Measurements from ENCODE around the gene AMIGO1.

AMIGO1 gene

GRCh38 chr1:109532365-109533136 lies 23.0 kb upstream of the AMIGO1 start:
- peak; percentile 86 to 93 (median 92) for DNase-seq

DNA sequence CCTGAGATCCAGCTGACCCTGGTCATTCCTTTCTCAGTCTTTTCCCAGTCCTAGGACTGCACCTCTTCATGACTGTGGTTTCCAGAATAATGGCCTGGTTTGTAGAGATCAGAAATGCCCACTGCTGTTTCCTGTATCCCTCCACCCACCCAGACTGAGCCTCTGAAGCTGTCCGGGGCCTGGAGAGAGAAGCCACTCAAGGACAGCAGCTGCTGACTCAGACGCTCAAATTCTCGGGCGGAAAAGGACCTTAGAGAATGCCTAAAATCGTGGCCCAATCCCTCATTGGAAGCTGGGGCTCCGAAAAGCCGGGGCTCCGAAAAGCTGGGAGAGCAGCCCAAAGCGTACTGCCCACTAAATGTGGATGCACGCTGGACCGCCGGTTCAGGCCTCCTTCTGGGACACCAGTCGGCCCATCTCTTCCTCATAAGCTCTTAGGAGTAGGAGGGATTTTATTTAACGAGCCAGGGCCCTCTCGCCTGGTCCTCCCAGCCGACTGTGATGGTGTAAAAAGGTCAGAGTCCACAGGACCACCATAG lies 22.4 kb upstream of the AMIGO1 start:
- no peak for DNase-seq

- DNase-seq, result no peak
These were observed 21.9 kb upstream of the AMIGO1 start for GRCh38 chr1:109531380-109531779.

DNA sequence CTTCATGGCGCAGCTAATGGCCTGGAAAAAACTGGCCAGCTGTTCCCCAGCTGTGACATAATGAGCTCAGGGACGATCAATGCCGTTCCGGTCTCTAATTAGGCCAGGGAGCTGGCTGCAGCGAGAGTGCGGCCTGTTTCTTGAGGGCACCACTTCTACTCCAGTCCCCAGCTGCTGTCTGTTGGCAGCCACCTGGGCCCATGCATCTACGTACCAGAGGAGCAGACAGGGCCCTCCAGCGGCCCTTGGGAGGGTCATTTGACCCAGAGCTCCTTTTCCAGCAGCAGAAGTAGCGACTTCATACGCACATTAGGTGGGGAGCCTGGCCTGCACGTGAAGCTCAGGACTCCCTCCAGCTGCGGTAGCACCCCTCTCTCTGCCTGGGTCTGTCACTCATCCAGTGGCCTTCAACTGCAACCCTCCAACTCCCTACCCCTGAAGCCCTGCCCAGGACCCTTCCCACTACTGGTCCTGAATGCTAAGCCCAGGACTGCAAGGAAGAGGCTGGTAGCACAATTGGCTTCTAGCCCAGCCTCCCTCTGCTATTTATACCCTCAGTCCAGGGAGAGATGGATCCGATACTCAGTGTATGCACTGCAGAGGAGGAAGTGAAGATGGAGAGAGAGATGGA lies 21.0 kb upstream of the AMIGO1 start:
- DNase-seq, result no peak

GRCh38 chr1:109529881-109530456 lies 20.4 kb upstream of the AMIGO1 start:
- DNase-seq, result no peak

DNA sequence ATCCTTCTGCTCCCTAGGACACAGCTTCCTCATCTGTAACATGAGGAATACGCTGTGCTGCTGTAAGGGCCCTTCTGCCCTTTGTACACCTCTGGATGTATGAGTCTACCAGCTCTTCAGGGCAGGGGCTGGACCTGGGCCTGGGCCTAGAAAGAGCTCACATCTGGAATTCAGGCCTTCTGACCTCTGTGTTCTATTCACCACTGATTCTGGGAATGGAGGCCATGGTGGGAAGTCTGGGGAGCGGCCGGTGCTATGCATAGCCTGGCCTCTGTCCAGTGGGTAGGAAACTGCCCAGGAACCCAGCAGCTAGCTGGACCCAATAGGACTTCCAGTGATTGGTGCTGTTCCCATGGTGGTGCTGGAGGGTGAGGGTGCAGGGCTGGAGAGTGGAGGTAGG lies 19.2 kb upstream of the AMIGO1 start:
- DNase-seq, result no peak

DNA sequence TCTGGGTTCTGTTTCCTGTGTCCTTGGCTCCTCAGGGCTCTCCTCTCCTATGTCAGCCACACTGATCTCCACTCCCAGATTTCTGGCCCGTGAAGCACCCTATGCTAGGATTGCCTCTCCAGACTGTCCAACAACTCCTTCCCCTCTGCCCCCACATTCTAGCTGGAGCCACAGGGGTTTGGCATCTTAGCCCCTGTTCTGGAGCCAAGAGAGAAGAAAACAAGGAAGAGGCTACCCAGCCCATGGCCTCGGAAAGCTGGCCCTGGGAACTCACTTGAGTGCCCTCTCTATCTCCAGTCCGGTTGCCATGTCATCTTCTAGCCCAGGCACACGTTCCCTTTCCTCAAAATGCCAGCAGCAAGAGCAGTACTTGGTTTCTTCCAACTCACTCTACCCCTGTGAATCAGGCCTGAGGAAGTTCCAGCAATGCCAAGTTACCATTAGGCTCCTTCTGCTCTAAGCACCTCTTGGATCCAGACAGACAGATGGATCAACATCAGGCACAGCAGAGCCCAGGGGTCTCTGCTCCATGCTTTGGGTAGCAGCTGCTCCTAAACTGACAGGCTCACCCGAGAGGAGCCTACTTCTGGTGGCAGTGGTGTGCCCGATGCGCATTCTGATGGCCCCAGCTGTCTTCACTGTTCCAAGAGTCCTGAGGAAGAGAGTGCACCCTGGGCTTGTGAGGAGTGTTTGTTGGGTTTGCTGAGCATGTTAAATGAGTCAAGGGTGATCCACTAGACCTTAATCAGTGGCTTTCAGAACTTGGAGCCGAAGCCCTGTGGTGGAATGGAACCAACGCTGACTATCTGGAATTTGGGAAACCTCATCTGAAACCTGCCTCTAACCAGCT lies 18.5 kb upstream of the AMIGO1 start:
- no peak for DNase-seq

GRCh38 chr1:109527098-109527811 lies 17.7 kb upstream of the AMIGO1 start:
- no peak for DNase-seq

GRCh38 chr1:109523706-109524105 lies 14.2 kb upstream of the AMIGO1 start:
- DNase-seq, result no peak

GRCh38 chr1:109522026-109522425 lies 12.5 kb upstream of the AMIGO1 start:
- DNase-seq, result no peak

GRCh38 chr1:109521002-109521951 lies 11.8 kb upstream of the AMIGO1 start:
- DNase-seq, result no peak

- DNase-seq, result no peak
These were observed 7.8 kb upstream of the AMIGO1 start for GRCh38 chr1:109517337-109517736.

DNA sequence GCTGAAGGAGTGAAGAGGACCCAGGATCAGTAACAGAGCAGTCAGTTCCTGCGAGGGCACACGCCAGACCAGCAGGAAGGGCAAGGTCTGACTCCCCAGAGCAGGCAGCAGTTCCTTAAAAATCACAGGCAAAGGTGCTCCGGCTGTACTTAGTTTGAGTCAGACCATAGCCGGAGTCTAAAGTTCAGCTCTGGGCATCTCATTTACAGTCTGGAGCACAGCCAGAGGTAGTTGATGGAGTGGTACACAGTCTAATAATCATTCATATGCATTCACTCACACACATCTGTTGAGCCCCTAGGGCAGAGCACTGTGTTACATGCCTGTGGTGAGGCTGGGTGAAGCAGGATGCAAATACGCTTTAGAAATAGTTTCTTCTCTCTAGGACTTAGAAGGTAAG lies 7.3 kb upstream of the AMIGO1 start:
- no peak for DNase-seq

- no peak for DNase-seq
These were observed 5.3 kb upstream of the AMIGO1 start for GRCh38 chr1:109514846-109515245.

DNA sequence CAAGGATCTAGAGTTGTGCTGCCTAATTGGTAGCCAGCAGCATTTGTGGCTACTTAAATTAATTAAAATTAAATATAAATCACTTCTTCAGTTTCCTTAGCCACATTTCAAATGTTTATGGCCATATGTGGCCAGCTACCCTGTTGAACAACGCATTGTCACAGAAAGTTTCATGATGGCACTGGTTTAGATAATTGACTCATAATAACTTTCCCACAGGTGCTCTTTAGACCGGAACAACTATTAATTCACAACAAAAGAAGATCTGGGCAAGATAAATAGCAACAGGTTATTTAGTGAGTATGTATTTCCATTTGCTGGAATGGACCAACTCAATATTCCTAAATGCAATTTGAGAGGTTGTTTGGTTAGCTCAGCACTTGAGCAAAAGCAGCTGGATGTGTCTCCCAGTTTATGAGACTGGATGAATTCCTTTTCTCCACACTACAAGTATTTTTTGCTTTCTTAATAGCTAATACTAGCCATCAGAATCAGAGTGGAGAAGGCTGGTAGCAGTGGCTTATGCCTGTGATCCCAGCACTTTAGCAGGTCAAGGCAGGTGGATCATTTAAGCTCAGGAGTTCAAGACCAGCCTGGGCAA lies 3.7 kb upstream of the AMIGO1 start:
- DNase-seq, result no peak

GRCh38 chr1:109508873-109509175 lies 703 bp downstream of the AMIGO1 start:
- DNase-seq, result no peak

- DNase-seq, result no peak
These were observed 1.3 kb downstream of the AMIGO1 start for GRCh38 chr1:109508001-109508872.

GRCh38 chr1:109504974-109505373 lies 4.6 kb downstream of the AMIGO1 start:
- DNase-seq, result no peak

- DNase-seq, result no peak
These were observed 5.6 kb downstream of the AMIGO1 start for GRCh38 chr1:109503935-109504334.

GRCh38 chr1:109502364-109502851 lies 7.1 kb downstream of the AMIGO1 start:
- peak in 2 of 4 experiments; percentile 8 to 40 for DNase-seq

Data from activated naive CD4-positive, alpha-beta T cell (primary cell).